ENCODE results near the gene KAZN.

KAZN gene

DNA sequence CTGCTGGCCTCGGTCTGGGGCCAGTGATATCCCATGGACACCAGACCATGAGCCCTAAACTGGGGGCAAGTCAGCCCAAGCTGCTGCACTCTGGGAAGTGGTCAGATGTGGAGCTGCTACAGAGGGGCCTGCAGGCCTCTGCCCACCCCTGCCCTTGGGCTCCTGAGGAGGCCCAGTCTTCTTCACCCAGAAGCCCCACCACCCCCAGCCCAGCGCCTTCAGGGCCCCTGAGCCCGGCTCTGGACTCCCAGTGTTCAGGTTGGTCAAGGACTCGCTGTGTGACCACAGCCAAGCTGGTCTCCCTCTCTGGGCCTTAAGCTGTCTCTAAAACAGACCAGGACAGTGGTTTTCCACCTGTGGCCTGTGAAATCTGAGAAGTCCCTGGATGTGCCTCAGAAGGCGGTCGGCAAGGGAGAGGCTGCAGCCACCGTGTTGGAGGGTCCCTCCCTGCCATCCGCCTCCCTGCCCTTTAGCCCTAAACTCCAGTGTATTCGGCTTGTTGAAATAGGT lies 475.4 kb downstream of the KAZN start:
- TF ChIP-seq, protein P1, sequence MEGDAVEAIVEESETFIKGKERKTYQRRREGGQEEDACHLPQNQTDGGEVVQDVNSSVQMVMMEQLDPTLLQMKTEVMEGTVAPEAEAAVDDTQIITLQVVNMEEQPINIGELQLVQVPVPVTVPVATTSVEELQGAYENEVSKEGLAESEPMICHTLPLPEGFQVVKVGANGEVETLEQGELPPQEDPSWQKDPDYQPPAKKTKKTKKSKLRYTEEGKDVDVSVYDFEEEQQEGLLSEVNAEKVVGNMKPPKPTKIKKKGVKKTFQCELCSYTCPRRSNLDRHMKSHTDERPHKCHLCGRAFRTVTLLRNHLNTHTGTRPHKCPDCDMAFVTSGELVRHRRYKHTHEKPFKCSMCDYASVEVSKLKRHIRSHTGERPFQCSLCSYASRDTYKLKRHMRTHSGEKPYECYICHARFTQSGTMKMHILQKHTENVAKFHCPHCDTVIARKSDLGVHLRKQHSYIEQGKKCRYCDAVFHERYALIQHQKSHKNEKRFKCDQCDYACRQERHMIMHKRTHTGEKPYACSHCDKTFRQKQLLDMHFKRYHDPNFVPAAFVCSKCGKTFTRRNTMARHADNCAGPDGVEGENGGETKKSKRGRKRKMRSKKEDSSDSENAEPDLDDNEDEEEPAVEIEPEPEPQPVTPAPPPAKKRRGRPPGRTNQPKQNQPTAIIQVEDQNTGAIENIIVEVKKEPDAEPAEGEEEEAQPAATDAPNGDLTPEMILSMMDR (IDR thresholded peaks at IDR 0.05; ENCODE audit: low read depth, low read length, missing control alignments), result no peak
- DNase-seq (ENCODE audit: low read depth), result no peak
- H3K4me3 ChIP-seq (ENCODE audit: low read depth, low read length), result no peak overlapping the region

DNA sequence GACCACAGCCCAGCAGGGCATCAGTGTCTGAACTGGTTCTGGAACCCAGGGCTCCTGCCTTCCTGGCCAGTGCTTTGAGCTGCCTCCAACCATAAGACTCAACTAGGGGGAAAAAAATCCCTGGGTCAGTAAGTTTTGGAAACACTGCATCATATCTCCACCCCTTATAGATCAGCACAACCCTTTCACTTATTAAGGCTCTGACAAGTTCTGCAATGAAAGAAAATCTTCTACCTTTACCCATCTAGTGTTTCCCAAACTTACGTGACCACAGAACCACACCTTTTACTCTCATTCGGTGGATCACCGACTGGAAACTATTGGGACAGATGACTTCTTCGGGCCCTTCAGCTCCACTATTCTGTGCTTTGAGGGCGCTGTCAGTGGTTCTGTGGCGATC lies 476.7 kb downstream of the KAZN start:
- H3K4me3 ChIP-seq (ENCODE audit: low read depth, low read length), result no peak overlapping the region
- no peak for DNase-seq (ENCODE audit: low read depth)
- TF ChIP-seq, protein P1 (IDR thresholded peaks at IDR 0.05; ENCODE audit: low read depth, low read length, missing control alignments), result no peak

DNA sequence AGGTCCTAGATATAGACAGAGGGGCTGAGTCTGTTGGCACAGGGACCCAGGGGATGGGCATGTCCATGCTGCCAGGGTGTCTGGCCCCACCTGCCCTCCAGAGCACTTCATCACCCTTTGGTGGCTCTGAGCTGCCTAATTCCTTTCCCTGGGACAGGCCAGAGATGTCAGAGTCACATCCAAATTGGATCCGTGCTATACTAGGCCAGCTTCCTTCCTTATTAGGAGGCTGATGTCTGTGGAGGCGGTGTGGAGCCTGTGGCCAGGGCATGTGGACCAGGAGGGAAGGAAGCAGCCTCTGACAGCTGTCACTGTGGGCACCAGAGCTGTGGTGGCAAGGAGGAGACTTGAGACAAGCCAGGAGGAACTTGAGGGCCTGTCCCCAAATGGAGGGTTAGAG lies 477.3 kb downstream of the KAZN start:
- TF ChIP-seq, protein P1 (IDR thresholded peaks at IDR 0.05; ENCODE audit: low read depth, low read length, missing control alignments), result no peak
- H3K4me3 ChIP-seq (ENCODE audit: low read depth, low read length), result no peak overlapping the region
- DNase-seq (ENCODE audit: low read depth), result no peak

DNA sequence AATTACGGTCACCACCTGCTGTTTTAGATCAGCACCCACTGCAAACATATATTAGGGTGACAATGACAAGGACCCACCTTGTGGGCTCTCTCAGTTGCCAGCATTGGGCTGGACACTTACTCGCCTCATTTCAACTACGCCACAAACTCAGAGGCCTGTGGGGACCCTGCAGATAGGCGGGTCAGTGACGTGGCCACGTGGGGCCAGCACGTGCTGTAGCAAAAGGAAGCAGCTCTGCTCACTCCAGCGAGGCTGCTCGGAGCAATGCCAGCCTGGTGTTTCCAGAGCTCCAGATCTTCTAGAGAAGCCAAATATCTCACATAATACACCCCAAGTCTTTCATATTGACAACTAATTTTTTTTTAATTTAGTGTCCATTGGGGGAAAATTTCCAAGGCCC lies 478.3 kb downstream of the KAZN start:
- DNase-seq (ENCODE audit: low read depth), result no peak
- TF ChIP-seq, protein P1 (IDR thresholded peaks at IDR 0.05; ENCODE audit: low read depth, low read length, missing control alignments), result no peak

DNA sequence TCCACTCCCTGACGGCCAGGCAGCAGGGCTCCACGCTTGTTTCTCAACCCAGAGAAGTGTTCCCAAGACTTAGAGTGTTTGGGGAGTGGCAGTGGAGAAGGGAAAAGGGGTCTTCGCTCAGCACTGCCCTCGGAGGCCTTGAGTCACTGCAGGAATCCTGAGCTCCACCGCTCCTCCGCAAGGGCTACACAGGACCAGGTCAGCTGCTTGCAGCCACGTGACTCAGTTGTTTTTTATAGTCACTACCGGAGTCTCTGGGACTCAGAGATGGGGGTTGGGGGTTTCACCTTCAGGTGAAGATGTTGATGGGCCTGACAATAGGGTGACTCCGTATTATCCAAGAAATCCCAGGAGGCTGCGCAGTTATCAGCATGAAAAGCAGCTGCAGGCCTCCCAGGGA lies 478.9 kb downstream of the KAZN start:
- H3K4me3 ChIP-seq (ENCODE audit: low read depth, low read length), result no peak overlapping the region
- DNase-seq (ENCODE audit: low read depth), result no peak
- TF ChIP-seq, protein P1 (IDR thresholded peaks at IDR 0.05; ENCODE audit: low read depth, low read length, missing control alignments), result no peak

More for the DNA sequence above, 478.3 kb downstream of the KAZN start:
- no peak overlapping the region for H3K4me3 ChIP-seq (ENCODE audit: low read depth, low read length)

DNA sequence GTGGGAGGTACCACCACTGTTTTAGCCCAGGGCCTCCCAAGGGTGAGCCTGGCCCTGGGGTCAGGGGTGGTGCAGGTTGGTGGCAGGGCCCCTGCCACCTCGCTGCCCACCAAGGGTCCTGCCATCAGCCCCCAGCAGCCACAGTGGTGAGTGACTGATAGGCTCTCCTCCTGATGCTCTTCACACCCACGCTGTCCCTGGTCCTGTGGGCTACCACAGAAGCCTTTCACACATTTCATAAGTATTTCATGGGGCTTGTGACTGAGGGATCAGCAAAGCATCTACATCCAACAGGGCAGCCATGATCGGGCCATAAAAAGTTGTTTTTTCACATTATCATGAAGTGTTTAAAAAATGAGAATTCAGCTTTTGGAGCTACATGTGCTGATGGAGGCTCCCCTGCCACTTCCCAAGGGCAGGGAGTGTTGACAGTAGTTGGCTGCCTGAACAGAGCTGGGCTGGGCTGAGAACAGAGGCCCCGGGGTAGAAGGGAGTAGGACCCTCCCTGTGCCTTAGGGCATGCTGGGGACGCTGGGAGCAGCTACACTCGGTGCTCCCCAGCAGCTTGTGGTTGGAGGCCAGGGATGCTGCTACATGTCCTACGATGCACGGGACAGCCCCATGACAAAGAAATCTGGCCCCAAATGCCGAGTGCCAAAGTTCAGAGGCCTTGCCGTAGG lies 482.0 kb downstream of the KAZN start:
- DNase-seq (ENCODE audit: low read depth), result no peak
- H3K4me3 ChIP-seq (ENCODE audit: low read depth, low read length), result no peak overlapping the region
- TF ChIP-seq, protein P1 (IDR thresholded peaks at IDR 0.05; ENCODE audit: low read depth, low read length, missing control alignments), result no peak

DNA sequence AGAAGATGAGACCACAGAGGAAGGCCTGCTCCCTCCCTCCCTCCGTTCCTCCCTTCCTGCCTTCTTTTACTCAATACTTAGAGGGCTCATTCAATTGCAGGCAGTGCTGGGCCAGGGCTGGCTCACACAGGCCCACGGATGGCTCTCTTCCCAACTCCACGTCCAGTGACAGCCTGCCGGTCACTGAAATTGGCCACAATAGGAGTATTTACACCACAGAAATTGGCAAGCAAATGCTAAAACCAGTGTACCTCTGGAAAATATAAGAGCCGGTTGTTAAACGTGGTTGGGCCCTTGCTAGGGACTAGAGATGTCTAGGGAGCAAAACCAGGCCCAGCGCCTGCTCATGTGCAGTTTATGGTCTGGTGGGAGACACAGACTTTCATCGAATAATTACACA lies 482.6 kb downstream of the KAZN start:
- TF ChIP-seq, protein P1 (IDR thresholded peaks at IDR 0.05; ENCODE audit: low read depth, low read length, missing control alignments), result no peak
- no peak for DNase-seq (ENCODE audit: low read depth)
- H3K4me3 ChIP-seq (ENCODE audit: low read depth, low read length), result no peak overlapping the region

Data from GM12864 (cell line).